ENCODE results near the gene GARIN1A.
"Not testable (repeated sequence)": the region's sequence is repeated elsewhere in the genome, so short reads cannot be mapped to it uniquely, and the experiment has no call there.

The GARIN1A gene

GRCh38 chr7:128671992-128672391, at the start of gene GARIN1A:
Gene GARIN1A, plus strand, starts transcription at chr7:128672292. Its CDS starts 106 bp downstream, at chr7:128672398.
- no peak for DNase-seq

GRCh38 chr7:128627124-128627523, 45.0 kb upstream of the GARIN1A start:
- not testable (repeated sequence) for DNase-seq

- DNase-seq, result not testable (repeated sequence)
These were observed 38.2 kb upstream of the GARIN1A start for GRCh38 chr7:128633915-128634314.

- not testable (repeated sequence) for DNase-seq
These were observed 26.9 kb upstream of the GARIN1A start for GRCh38 chr7:128645206-128645605.

- DNase-seq, result not testable (repeated sequence)
These were observed 26.2 kb upstream of the GARIN1A start for GRCh38 chr7:128645844-128646243.

- not testable (repeated sequence) for DNase-seq
These were observed 25.2 kb upstream of the GARIN1A start for GRCh38 chr7:128646877-128647276.

GRCh38 chr7:128651096-128651495, 21.0 kb upstream of the GARIN1A start:
- DNase-seq, result not testable (repeated sequence)

- not testable (repeated sequence) for DNase-seq
These were observed 19.5 kb upstream of the GARIN1A start for GRCh38 chr7:128652606-128653005.

GRCh38 chr7:128653197-128653596, 18.9 kb upstream of the GARIN1A start:
- not testable (repeated sequence) for DNase-seq

GRCh38 chr7:128654080-128654479, 18.0 kb upstream of the GARIN1A start:
- DNase-seq, result not testable (repeated sequence)

GRCh38 chr7:128654501-128654900, 17.6 kb upstream of the GARIN1A start:
- DNase-seq, result not testable (repeated sequence)

- not testable (repeated sequence) for DNase-seq
These were observed 13.7 kb upstream of the GARIN1A start for GRCh38 chr7:128658428-128658827.

- DNase-seq, result no peak
These were observed 11.5 kb upstream of the GARIN1A start for GRCh38 chr7:128660596-128660995.

- DNase-seq, result no peak
These were observed 10.6 kb upstream of the GARIN1A start for GRCh38 chr7:128661446-128661845.

GRCh38 chr7:128662091-128662490, 10.0 kb upstream of the GARIN1A start:
- DNase-seq, result no peak

- DNase-seq, result not testable (repeated sequence)
These were observed 8.9 kb upstream of the GARIN1A start for GRCh38 chr7:128663223-128663622.

GRCh38 chr7:128665057-128665456, 7.0 kb upstream of the GARIN1A start:
- DNase-seq, result no peak

- DNase-seq, result no peak
These were observed 5.9 kb upstream of the GARIN1A start for GRCh38 chr7:128666200-128666599.

- no peak for DNase-seq
These were observed 930 bp downstream of the GARIN1A start for GRCh38 chr7:128672927-128673517.

- DNase-seq, result no peak
These were observed 1.5 kb downstream of the GARIN1A start for GRCh38 chr7:128673571-128673970.

GRCh38 chr7:128676665-128677064, 4.6 kb downstream of the GARIN1A start:
- no peak for DNase-seq

GRCh38 chr7:128679920-128680319, 7.8 kb downstream of the GARIN1A start:
- DNase-seq, result no peak

GRCh38 chr7:128681794-128682537, 9.9 kb downstream of the GARIN1A start:
- no peak for DNase-seq

- DNase-seq, result not testable (repeated sequence)
These were observed 11.2 kb downstream of the GARIN1A start for GRCh38 chr7:128683270-128683669.

All from activated CD8-positive, alpha-beta memory T cell treated with anti-CD3 and anti-CD28 coated beads for 24 hours (primary cell).